Bronchus fibroblast of lung (primary cell): ENCODE measurements around the gene SIX3. TPM values are rescaled to one million over a fixed set of nuclear protein-coding genes. Genes with fewer than 3 reads are reported as not detected.

Experiments
- total RNA-seq: library from RNA; depleted of rRNA; stranded (reverse); fragments of >200 nt; gene quantifications from 2 replicates; pipeline ENCODE4 v1.2.3, GENCODE V29; 2015

The SIX3 gene
- not detected in 2 replicates for total RNA-seq

DNA sequence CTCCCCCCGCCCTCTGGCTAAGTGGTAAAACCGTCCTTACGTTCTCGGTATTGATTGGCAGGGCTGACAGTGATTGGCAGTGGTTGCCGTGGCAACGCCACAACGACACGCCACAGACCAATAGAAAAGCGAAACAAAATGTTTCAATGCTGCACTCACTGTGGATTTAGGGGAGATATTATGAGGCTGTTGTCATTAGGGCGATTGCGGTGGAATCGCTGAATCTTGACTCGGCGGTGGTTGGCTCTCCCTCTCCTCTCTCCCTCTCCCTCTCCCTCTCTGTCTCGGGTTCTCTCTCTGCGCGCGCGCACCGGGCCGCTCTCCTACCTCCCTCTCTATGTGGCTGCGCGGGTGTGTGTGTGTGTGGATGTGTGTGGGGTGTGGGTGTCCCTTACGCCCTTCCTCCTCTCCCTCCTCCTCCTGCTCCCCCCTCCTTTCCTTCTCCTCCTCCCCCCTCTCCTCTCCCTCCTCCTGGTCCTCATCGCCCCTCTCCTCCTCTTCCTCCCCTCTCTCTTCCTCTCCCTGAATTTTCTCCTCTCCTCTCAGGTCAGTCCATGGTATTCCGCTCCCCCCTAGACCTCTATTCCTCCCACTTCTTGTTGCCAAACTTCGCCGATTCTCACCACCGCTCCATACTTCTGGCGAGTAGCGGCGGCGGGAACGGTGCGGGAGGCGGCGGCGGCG, at the start of gene SIX3:
Gene SIX3, plus strand, starts transcription at position 152 of the 684 bp plus-strand sequence. Its CDS starts 403 bp downstream, at position 555.

Other genes starting within 250 kb of the SIX3 start
- gene SIX2, start 67.8 kb downstream of the SIX3 start, total RNA-seq, result under 0.01 and 0.17 TPM in 2 replicates